Activated CD4-positive, alpha-beta T cell treated with anti-CD3 and anti-CD28 coated beads, Interleukin-2, amount 50 U/mL, for 16 hours (primary cell): Measurements from ENCODE around the gene SMAP1.

ENCODE experiments used
- DNase-seq: peaks from one replicate; pipeline ENCODE4 v3.0.0-alpha.2; 2020

SMAP1 gene

GRCh38 chr6:70844301-70844700 lies 176.6 kb downstream of the SMAP1 start:
- no peak for DNase-seq

- DNase-seq, result no peak
These were observed 178.6 kb downstream of the SMAP1 start for GRCh38 chr6:70846207-70846835.

DNA sequence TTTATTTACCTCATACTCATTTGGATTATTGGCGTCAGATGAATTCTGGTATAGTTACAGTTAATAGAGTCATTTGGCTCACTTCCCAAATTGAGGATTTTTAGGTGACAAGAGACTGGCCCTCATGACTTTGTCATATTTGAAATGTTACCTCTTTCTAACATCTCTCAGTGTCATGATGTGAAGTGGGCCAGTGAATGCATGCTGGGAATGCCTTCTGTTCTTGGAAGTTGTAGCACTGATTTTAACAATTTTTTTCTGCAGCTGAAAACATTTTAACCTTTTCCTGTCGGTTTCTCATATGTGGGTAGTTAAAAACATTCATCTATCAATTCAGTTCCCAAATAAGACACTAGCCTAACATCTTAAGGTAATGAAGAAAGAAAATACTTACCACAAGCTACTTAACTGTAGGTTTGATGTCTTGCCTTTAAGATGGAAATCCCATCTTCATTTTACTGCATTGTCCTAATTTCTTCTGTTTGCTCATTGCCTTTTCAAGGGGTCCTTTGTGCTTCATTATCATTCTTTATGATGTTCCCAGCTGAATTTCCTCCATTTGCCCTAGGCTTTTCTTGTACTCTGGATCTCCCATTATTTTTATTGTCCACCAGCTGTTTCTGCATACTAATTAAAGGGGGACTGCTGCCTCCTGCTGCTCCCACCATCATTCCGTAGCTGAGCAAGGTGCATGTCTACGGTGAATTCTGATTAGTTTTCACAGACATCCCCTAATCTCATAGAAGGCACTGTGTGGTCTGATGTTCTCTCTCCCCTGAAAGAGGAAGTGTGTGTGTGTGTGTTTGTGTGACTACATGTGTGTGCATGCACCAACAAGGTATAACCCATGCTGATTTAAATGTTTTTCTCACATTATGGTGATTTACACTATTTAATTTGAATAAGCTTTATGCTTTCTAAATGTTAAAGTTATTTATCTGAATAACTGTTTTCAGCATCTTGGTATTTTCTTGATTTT lies 179.7 kb downstream of the SMAP1 start:
- no peak for DNase-seq

DNA sequence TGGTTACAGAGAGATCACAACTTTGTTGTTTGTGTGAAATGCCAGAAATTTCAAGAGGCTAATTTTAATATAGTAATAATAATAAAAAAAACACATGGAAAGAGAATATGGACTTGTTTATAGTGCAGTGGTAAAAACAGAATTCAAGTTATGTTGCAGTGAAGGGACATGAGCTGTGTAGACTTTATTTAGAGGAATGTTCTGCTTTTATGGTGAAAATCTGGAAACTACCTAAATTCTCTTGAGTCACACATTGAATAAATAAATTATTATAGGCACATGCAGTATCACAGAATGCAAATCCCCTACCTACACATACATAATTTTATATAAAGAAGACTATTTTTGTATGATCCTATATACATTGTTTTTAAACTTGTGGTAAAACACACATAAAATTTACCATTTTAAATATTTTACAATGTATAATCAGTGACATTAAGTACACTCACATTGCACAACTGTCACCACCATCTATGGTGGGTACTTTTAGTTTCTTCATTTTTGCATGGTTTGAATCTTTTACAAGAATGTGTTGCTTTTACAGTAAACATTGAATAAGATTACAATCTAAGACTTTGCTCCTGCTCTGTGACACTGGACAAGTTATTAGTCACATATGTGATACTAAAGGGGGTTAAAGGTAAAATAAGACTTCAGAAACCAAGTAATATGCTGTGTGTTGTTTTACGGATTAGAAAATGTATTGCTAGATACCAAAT lies 181.8 kb downstream of the SMAP1 start:
- DNase-seq, result no peak

DNA sequence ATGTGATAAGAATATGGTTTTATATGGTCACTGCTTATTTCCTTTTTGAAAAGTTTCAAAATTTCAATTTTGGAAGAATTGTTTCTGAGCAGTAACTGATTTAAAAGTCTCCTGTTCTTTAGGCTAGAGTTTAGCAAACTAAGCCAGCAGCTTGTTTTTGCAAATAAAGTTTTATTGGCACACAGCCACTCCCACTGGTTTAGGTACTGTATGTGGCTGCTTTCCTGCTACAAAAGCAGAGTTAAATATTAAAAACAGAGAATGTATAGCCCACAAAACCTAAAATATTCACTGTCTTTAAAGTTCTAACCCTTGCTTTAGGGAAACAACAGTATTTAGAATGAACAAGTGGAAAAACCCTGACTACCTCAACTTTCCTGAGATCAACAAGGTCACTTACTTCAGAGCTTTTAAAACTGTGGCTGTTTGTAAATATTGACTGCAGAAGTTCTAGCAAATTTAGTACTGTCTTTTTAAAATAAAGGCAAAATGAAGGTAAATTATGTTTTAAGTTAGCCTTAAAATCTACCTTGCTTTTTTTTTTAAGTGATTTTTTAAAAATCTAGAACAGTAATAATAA lies 185.1 kb downstream of the SMAP1 start:
- no peak for DNase-seq

GRCh38 chr6:70857387-70858077 lies 189.8 kb downstream of the SMAP1 start:
- no peak for DNase-seq

GRCh38 chr6:70860045-70860444 lies 192.4 kb downstream of the SMAP1 start:
- no peak for DNase-seq

- no peak for DNase-seq
These were observed 193.2 kb downstream of the SMAP1 start for GRCh38 chr6:70860920-70861319.

DNA sequence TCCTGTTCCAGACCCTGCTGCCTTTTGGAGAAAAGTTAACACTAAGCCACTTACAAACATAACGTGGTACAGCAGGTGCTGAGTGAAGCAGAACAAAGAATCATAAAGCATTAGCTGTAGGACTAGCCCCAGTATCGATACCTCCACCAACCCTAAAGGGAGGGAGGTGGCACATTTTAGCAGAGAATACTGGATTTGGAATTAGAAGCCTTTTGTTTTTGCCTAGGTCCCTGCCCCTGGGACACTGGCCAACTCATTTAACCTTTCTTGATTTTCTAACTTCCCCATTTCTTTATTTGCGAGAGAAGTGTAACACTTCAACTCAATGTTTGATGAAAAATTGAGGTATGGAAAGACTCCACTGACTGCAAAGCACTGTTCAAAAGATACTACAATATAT lies 195.7 kb downstream of the SMAP1 start:
- DNase-seq, result no peak

- DNase-seq, result no peak
These were observed 196.7 kb downstream of the SMAP1 start for GRCh38 chr6:70864401-70864800.

DNA sequence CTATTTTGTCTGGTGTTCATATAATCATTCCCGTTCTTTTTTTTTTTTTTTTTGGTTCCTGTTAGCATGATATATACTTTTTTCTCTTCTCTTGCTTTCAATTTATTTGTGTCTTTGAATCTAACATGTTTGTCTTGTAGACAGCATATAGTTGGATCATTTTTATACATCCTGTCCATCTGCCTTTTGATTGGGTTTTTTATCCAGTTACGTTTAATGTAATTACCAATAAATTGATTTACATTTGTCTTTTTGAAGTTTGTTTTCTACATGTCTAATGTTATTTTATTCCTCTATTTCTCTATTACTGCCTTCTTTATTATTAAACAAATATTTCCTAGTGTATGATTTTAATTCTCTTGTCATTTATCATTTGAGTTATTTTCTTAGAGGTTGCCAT lies 204.8 kb downstream of the SMAP1 start:
- no peak for DNase-seq

- no peak for DNase-seq
These were observed 206.7 kb downstream of the SMAP1 start for GRCh38 chr6:70874181-70874913.

DNA sequence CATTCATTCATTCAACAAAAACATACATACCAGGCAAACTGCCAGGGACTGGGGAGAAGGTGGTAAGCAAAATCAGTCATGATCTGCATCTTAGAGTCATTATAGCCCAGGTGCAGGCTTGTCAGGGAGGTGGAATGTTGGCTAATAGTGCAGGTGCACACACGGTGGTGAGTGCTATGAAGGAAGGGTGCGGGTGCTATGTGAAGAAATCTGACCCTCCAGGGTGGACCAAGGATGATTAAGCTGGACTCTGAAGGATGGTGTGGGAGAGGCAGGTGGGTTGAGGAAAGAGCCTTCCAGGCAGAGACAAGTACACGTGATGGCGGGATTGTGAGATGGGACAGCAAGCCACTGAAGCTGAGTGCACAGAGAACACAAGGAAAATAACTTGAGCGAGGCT lies 211.8 kb downstream of the SMAP1 start:
- DNase-seq, result no peak

- peak; percentile 64 for DNase-seq
These were observed 216.6 kb downstream of the SMAP1 start for GRCh38 chr6:70884074-70884983.

DNA sequence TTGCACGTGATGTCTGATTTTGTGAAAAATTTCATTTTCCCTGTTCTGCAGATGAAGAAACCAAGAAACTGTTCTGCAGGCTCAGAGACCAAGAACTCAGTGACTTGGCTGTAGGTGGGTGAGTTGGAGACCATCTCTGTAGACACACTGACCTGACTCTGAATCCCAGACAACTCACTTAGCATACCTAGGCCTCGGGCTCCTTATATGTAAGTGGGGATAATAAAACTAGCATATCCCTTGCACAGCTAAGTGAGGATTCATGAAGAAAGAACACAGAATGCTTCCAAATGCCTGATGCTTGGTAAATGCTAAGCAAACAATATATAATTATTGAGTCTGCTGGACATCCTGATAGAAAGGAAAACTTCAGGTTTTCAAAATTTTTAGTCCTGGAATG lies 218.4 kb downstream of the SMAP1 start:
- no peak for DNase-seq

DNA sequence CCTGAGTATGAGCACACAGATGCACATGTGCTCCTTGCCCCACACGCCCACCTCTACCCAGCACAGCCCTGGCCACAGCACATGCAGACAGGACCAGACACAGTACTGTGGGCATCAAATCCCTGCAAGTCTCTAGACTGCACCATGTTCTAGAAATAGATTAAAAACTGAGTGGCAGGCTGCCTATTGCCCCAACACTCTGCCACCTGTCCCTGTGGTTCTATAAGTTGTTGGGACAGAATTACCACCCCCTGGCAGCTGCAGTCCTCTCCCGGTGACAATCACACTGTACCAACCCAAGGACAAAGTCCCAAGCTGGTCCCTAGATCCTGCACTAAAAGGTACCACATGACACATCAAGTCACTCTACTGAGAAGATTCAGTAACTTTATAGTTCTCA lies 219.0 kb downstream of the SMAP1 start:
- DNase-seq, result no peak

- no peak for DNase-seq
These were observed 221.6 kb downstream of the SMAP1 start for GRCh38 chr6:70889270-70889669.

- DNase-seq, result no peak
These were observed 226.3 kb downstream of the SMAP1 start for GRCh38 chr6:70894001-70894400.

DNA sequence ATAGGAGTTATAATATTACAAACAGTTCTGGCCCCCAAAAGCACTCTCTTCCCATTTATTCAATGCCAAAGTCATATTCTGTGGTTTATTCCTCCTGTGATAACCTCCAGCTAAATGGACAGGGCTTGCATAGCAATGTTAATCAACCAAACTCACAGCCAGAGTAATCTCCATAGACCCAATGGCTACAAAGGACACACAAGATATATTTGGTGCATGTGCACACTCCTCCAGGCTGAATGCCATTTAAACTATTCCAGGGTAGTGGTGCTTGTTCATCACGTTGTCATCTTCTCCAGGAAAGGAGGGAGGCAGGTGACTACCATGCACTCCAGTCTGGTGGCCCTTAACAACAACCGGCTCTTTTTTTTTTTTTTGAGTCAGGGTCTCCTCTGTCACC lies 232.4 kb downstream of the SMAP1 start:
- no peak for DNase-seq

DNA sequence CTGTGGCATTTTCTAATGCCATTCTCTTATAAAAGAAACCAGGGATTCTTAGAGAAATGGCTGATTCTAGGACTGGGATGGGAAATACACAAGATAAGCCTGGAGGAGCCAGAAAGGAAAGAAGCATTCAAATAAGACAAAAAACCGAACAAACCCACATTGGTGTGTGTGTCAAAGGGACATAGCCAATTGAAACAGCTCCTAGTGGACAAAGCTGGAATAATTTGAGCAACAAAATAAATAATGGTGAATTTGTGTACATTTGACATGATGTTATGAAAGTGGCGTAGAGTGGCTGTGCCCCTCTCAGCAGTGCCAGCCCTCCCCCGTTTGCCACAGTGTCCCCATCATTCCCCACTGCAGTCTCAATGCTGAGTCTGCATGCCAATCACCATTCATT lies 233.6 kb downstream of the SMAP1 start:
- no peak for DNase-seq
